HG03025 (cell line): ENCODE results near the gene ANXA6.
"Not testable (repeated sequence)": the region's sequence is repeated elsewhere in the genome, so short reads cannot be mapped to it uniquely, and the experiment has no call there.

Source experiments
- ATAC-seq: cut with Tn5 transposase; IDR thresholded peaks from one replicate; pipeline ENCODE4 v1.9.1; 2021; ENCODE audit warnings: mild to moderate bottlenecking, moderate library complexity; ENCODE audit not compliant: unreplicated experiment, low FRiP score

ANXA6 gene

GRCh38 chr5:151181818-151182523 lies 24.4 kb upstream of the ANXA6 start:
- no peak for ATAC-seq

DNA sequence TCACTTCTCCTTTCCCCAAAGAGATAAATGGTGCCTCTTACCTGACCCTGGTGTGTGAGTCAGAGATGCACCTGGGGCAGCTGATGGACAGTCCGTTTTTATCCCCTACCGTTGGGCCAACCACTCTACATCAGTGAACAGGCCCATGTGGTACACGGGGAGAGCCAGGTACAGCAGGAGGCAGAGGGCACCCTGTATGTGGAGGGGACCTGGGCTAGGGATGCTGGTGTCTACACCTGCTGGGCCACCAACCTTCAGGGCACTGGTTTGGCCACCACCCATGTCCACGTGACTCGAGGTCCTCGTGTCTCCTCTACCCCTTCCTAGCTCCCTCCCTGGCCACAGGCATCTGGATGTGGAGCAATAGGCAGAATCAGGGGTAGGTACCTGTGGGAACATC lies 22.7 kb upstream of the ANXA6 start:
- ATAC-seq: no peak

- no peak for ATAC-seq
These were observed 21.9 kb upstream of the ANXA6 start for GRCh38 chr5:151179489-151179840.

DNA sequence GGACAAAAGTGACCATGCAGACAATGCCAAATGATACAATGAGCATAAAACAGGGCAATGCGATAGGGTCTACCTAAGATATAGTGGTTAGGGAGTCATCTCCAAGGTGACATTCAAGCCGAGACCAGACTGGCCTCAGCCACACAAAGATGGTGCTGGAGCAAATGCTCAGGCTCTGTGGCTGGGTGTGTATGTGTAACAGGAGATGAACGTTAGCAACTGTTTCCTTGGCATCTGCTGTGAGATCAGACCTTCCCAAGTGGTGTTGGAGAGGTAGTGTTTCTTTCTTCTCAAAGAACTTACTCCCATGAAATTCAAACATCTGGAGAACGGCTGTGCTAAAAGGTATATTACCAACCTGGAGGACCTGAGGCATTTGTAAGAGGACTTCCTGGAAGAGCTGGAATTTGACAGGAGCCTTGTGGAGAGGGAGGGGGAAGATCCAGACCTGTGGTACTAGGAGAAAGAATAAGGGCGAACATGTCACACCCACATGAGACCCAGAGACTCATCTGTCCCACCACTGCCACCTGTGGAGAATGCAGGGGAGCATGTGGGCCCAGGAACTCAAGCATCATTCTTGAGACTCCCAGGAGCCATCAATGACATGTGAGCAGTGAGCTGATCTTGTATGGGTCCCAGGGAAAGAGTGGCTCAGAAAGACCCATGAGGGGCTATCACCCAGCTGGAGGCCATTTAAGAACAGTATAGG lies 21.4 kb upstream of the ANXA6 start:
- ATAC-seq: no peak

GRCh38 chr5:151178372-151178771 lies 20.8 kb upstream of the ANXA6 start:
- no peak for ATAC-seq

GRCh38 chr5:151176268-151176667 lies 18.7 kb upstream of the ANXA6 start:
- not testable (repeated sequence) for ATAC-seq

- no peak for ATAC-seq
These were observed 17.1 kb upstream of the ANXA6 start for GRCh38 chr5:151174612-151175101.

DNA sequence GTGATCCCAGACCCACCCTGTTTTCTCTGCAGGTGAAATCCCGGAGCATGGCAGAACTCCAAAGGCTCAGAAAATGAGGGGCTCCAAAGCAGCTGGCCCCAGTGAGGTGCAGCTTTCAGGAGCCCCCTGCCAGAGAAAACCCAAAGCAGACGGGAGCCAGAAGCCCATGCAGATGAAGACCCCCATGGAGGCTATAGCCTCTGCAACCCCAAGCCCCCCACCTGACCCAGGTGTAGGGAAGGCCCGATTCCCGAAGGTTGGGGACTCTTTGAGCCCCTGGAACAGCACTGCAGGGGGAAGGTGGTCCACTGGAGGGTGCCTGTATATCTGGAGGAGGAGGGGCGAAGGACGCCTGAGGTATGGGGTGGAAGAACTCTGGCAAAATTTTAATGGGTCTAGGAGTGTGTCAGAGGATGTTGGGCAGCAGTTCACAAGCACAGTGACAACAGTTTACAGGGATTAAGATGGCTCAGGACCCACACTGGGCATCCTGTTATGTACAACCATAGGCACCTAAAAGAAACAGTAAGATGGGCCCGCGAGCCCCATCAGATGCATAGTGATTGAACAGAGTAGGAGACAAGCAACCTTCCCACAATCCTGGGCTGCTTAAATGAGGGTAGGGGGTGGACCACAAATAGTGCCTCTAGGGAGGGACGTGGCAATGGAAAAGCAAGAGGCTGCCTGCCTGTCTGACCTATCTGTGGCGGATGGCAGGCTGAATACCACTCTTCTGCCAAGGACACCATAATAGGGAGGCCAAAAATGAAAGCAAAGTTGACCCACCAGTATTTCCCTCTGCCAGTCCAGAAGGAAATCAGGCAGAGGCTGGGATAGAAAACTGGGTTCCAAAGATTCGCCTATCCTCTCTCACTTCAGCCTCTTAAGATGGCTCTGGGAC lies 16.4 kb upstream of the ANXA6 start:
- no peak for ATAC-seq

- no peak for ATAC-seq
These were observed 13.9 kb upstream of the ANXA6 start for GRCh38 chr5:151171529-151171928.

GRCh38 chr5:151168602-151169344 lies 11.2 kb upstream of the ANXA6 start:
- ATAC-seq: no peak

DNA sequence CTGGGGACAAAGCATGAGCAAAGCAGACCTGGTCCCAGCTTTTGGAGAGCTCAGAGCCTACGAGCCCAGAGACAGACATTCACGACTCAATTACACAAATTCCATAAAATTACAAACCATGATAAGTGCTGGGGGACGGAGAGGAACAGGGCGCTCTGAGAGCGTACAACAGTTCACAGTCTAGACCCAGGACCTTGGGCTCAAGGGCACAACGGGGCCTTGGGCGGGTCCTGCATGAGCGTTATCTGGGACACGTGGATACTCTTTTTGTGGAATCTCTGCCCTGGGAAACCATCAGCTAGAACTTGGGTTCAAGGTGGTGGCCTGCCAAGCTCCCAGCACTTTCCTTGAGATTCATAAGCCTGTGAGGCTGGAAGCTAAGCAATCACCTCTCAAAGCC lies 9.4 kb upstream of the ANXA6 start:
- ATAC-seq: no peak

DNA sequence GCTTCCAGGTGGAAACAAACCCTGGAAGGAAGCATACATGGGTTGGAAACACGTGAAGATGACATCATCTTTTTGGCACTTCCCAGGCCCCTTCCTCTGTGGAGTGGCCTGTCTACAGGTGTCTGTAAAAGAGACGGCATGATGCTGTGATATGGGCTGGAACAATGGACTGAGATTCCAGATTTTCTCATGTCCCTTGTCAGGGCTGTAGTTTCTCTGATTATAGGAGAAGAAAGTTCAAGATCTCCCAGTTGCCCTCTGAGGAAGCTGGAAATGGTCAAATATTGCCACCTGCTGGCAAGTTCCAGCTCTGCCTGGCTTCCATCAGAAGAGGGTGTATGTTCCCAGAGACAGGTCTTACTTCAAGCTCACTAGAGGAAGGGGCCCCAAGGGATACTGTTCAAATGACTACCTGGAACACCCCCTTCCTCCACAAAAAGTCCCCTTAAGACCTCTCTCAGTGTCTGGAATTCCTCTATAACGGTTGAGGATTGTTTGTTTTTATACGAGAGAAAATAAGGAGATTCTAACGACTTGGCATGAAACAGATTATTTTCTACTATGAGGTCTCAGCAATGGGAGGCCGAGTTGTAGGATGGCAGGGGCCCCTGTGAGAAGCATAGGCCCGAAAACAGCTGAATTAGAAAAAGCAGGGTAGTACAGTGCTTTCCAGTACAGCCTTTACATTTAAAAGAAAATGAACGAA lies 7.3 kb upstream of the ANXA6 start:
- peak; percentile 65 for ATAC-seq

DNA sequence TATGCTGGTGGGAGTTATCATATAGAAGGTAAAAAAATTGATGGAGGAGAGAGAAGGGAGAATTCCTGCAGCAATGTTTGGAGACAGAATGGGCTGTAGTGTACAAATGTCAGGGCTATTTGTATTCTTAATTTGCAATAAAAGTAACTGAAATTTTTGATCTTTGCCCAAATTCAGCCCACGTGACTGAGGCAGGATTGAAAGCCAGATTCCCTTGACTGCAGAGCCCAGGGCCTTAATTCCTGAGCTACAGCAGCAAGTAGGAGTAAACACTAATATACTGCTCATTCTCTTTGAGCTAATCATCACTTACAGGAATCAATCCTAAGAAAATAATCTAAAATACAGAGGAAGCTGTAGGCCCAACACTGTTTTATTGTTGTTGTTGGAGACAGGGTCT lies 5.2 kb upstream of the ANXA6 start:
- no peak for ATAC-seq

DNA sequence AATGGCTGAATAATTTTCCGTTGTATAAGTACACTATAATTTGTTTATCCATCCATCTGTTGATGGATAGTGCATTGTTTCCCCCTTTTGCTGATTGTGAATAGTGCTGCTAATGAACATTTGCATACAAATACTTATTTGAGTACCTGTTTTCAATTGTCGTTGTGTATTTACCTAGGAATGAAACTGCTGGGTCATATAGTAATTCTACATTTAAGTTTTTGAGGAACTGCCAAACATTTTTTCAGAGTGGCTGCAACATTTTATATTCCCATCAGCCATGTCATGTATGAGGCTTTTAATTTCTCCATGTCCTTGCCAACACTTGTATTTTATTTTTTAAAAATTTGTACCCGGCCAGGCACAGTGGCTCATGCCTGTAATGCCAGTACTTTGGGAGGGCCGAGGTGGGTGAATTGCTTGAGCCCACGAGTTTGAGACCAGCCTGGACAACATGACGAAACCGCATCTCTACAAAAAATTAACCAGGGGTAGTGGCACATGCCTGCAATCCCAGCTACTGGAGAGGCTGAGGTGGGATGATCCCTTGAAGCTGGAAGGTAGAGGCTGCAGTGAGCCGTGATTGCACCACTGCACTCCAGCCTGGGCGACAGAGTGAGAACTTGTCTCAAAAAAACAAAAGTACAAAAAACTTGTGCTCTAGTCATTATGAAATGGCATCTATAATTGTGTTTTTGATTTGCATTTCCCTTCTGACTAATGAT lies 2.2 kb upstream of the ANXA6 start:
- ATAC-seq: no peak

DNA sequence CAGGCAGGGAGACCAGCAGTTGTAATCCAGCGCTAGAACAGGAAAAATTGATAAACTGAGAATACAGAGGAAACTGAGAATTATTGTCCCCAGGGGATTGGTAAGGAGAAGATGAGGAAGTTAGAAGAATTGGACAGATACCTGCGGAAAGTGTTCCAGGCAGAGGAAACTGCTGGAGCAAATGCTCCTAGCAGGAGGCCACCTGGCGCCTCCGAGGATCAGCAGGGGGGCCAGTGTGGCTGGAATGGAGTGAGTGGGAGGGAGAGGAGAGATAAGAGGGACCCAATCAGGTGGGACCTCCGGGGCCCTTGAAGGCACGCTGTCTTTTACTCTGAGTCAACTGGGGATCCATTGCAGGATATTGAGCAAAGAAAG lies 695 bp upstream of the ANXA6 start:
- no peak for ATAC-seq

DNA sequence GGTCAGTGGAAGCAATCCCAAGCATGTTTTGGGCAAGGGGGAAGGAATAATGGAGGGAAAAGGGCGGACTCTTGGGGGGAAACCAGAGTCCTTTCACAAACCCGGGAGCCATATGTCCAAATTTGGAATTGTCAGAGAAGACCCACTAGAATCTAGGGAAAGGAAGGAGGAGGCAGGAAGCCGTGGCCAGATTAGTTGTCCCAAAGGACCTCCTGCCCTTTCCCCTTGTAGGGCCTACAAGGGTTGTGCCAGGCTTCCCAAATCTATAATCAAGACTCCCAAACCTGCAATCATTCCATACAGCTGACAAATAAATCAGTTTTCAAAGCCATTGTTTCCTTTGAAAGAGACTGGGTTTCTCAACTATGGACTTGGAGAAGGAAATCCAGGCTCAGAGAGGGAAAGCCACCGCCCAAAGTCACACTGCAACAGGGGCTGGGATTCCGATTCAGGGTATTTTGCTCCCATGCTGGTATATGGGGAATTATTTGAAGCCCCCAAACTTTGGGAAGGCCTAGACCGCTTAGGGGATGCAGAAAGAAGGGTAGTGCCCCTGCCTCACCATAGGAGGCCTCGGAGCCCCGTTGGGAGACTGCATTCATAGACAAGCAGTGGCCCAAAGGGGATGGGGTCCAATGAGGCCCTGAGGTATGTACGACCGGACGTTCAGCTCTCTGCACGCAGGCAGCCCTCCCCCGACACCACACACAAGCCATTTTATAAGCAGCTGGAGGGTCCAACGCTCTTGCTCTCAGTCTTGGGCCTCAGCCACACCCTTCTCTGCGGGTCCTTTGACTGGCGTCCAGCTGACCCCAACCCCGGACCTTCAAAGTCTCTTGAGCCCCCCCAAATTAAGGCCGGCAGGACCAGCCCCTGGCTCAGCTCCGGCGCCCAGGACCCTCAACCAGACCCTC lies 815 bp downstream of the ANXA6 start:
- no peak for ATAC-seq

GRCh38 chr5:151155775-151156506 lies 1.6 kb downstream of the ANXA6 start:
- peak; percentile 30 for ATAC-seq
